Eye (tissue), 1 donor: ENCODE data around the gene TRPC4AP.
"Not testable (repeated sequence)": the region's sequence is repeated elsewhere in the genome, so short reads cannot be mapped to it uniquely, and the experiment has no call there.

Experiments
- DNase-seq: peaks from one replicate; pipeline ENCODE4 v3.0.0-alpha.2; 2015

TRPC4AP gene

GRCh38 chr20:35055445-35056276 lies 36.9 kb downstream of the TRPC4AP start:
- no peak for DNase-seq

- no peak for DNase-seq
Measured at GRCh38 chr20:35054814-35055213, 37.8 kb downstream of the TRPC4AP start.

GRCh38 chr20:35052616-35053015 lies 40.0 kb downstream of the TRPC4AP start:
- DNase-seq = not testable (repeated sequence)

GRCh38 chr20:35049776-35050352 lies 42.7 kb downstream of the TRPC4AP start:
- no peak for DNase-seq

- DNase-seq = peak; percentile 65
Measured at GRCh38 chr20:35048739-35049138, 43.9 kb downstream of the TRPC4AP start.

GRCh38 chr20:35042268-35042667 lies 50.3 kb downstream of the TRPC4AP start:
- no peak for DNase-seq

GRCh38 chr20:35040646-35041045 lies 52.0 kb downstream of the TRPC4AP start:
- DNase-seq = no peak

GRCh38 chr20:35039846-35040489 lies 52.6 kb downstream of the TRPC4AP start:
- DNase-seq = no peak

- no peak for DNase-seq
Measured at GRCh38 chr20:35039146-35039545, 53.5 kb downstream of the TRPC4AP start.

GRCh38 chr20:35034145-35034544 lies 58.5 kb downstream of the TRPC4AP start:
- no peak for DNase-seq

GRCh38 chr20:35030136-35030535 lies 62.5 kb downstream of the TRPC4AP start:
- DNase-seq = no peak

GRCh38 chr20:35027301-35027700 lies 65.3 kb downstream of the TRPC4AP start:
- no peak for DNase-seq

GRCh38 chr20:35025116-35025515 lies 67.5 kb downstream of the TRPC4AP start:
- no peak for DNase-seq

- no peak for DNase-seq
Measured at GRCh38 chr20:35023624-35024023, 69.0 kb downstream of the TRPC4AP start.

GRCh38 chr20:35021831-35022230 lies 70.8 kb downstream of the TRPC4AP start:
- no peak for DNase-seq

- DNase-seq = no peak
Measured at GRCh38 chr20:35021063-35021462, 71.5 kb downstream of the TRPC4AP start.

- DNase-seq = no peak
Measured at GRCh38 chr20:35020108-35020928, 72.3 kb downstream of the TRPC4AP start.

GRCh38 chr20:35018590-35019371 lies 73.8 kb downstream of the TRPC4AP start:
- peak; percentile 62 for DNase-seq

- no peak for DNase-seq
Measured at GRCh38 chr20:35017099-35017835, 75.3 kb downstream of the TRPC4AP start.

- DNase-seq = no peak
Measured at GRCh38 chr20:35015863-35016193, 76.8 kb downstream of the TRPC4AP start.

GRCh38 chr20:35014537-35014936 lies 78.1 kb downstream of the TRPC4AP start:
- DNase-seq = no peak
